ENCODE measurements around the gene INSC. TPM values are rescaled to one million over a fixed set of nuclear protein-coding genes. Genes with fewer than 3 reads are reported as not detected.

Gene INSC
- 12.1 and 20.8 TPM in 2 replicates for total RNA-seq

DNA sequence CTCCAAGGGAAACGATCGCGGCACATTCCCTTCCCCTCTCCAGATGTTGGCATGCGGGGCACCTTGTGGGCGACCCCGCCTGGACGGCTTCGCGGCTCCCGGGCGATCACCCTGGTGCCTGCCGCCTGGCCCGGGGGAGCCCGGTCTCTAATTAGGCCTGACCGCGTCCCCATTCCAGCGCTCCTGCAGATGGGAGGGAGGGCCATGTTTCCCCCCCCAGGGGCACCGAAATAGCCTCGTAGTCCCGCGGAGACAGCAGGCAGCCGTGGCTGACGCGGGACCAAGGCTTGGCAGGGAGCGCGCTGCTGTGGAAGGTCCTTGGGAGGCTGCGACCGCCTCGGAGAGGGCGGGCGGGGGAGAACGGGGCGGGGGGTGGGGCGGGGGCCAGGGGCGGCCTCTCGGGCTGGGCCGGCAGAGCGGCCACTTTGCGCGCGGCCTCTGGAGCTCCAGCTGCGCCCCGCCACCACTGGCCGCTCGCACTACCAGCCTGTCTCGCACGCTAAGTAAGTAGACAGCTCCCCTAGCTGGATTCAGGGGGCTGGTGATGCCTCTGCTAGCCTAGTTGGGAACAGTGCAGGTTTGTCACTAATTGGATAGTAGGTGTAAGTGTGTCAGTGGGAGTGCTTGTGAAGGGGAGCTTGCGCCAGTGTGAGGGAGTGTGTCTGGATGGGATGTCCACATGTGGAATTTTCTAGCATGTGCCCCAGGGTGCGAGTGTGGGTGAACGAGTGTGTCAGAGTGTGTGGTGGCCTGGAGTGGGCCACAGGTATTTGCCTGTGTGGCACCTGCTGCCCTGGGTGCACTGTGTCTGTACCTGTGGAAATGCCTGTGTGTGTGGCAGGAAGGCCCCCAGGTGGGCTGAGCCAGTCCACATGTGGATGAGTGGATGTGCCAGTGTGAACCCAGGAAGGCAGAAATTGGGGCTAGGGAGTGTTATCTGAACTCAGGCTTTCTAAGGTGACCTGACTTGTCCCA lies at the start of gene INSC:
Gene INSC, plus strand, starts transcription at position 423 of the 975 bp plus-strand sequence. CDS start 34,252 bp downstream, outside the sequence.

GRCh38 chr11:15073361-15074205 lies 41.1 kb upstream of the INSC start, which contains the start of gene CALCB:
Gene CALCB, plus strand, starts transcription at chr11:15073593. Its CDS starts 1,126 bp downstream, at chr11:15074719.

Other genes with a start within 250 kb of the INSC start
- 4.4 and 8.1 TPM in 2 replicates for gene CYP2R1, start 222.7 kb upstream of the INSC start, total RNA-seq
- gene CALCA, start 142.6 kb upstream of the INSC start, total RNA-seq, result not detected in 2 replicates
- not detected in 2 replicates for gene CALCB, start 41.3 kb upstream of the INSC start, total RNA-seq